Vagina (tissue), 2 donors: ENCODE data around the gene ABCC12. TPM values are rescaled to one million over a fixed set of nuclear protein-coding genes. Genes with fewer than 3 reads are reported as not detected.

Source experiments
- DNase-seq, 2 donors: peaks; one replicate each; pipeline ENCODE4 v3.0.0-alpha.2; 2017; ENCODE audit errors: extremely low spot score in 2 of 2
- H3K27ac ChIP-seq: fragments of 200-600 bp; sonication (generic); one replicate; pipeline ENCODE4 v1.5.1; 2019
- H3K27me3 ChIP-seq: fragments of 200-600 bp; sonication (generic); one replicate; pipeline ENCODE4 v1.5.1; 2019
- H3K36me3 ChIP-seq, 2 donors: fragments of 200-600 bp; sonication (generic); one replicate each; pipeline ENCODE4 v1.5.1; 2017 to 2019
- H3K4me1 ChIP-seq: fragments of 200-600 bp; sonication (generic); one replicate; pipeline ENCODE4 v1.5.1; 2019
- H3K4me3 ChIP-seq, 2 donors: fragments of 200-600 bp; sonication (generic); 1 replicate in 1 of 2; 2 replicates in 1 of 2; pipeline ENCODE4 v1.5.1; 2016 to 2019
- H3K9me3 ChIP-seq: fragments of 200-600 bp; sonication (generic); one replicate; pipeline ENCODE4 v1.5.1; 2019
- POLR2A ChIP-seq, 2 donors: fragments of 450-650 bp; IDR thresholded peaks; one replicate each; pipeline ENCODE4 v1.6.1; 2017; ENCODE audit warnings: antibody characterized with exemption in 2 of 2, mild to moderate bottlenecking in 2 of 2, moderate library complexity in 2 of 2
- POLR2AphosphoS5 ChIP-seq, 2 donors: sonication (generic); formaldehyde crosslinking; IDR thresholded peaks; one replicate each; pipeline ENCODE4 v1.9.0; 2017; ENCODE audit warnings: antibody characterized with exemption in 2 of 2, mild to moderate bottlenecking in 2 of 2, low read depth in 1 of 2; ENCODE audit not compliant: insufficient read depth in 1 of 2
- intact Hi-C: fragments of 100-400 bp; cut with DNase I; formaldehyde crosslinking; loops from one replicate; pipeline ENCODE4 v1.15.1; 2023
- total RNA-seq: library from RNA; depleted of rRNA; stranded (reverse); fragments of >200 nt; gene quantifications from one replicate; pipeline ENCODE4 v1.2.3, GENCODE V29; 2016
- TF ChIP-seq, protein P1 (sequence below), 3 experiments: fragments of 450-650 bp in 2 of 3; fragments of 200-600 bp in 1 of 3; sonication (generic) in 1 of 3; IDR thresholded peaks; one replicate each; pipeline ENCODE4 v1.5.1; 2017 to 2019; ENCODE audit warnings: antibody characterized with exemption in 3 of 3, mild to moderate bottlenecking in 2 of 3, moderate library complexity in 2 of 3

ABCC12 gene
- total RNA-seq, 1 donor from 2014 or later, result not detected

- no peaks in the 10 kb centered on the region for H3K9me3 ChIP-seq
- H3K36me3 ChIP-seq, result no peaks in the 10 kb centered on the region
- intact Hi-C loops, result no loop called here
- DNase-seq, result no peak
- no peak overlapping the region for H3K4me3 ChIP-seq
- H3K4me1 ChIP-seq, result no peaks in the 10 kb centered on the region
- no peaks in the 10 kb centered on the region for H3K27me3 ChIP-seq
- H3K27ac ChIP-seq, result no peak overlapping the region
- TF ChIP-seq, protein P1, sequence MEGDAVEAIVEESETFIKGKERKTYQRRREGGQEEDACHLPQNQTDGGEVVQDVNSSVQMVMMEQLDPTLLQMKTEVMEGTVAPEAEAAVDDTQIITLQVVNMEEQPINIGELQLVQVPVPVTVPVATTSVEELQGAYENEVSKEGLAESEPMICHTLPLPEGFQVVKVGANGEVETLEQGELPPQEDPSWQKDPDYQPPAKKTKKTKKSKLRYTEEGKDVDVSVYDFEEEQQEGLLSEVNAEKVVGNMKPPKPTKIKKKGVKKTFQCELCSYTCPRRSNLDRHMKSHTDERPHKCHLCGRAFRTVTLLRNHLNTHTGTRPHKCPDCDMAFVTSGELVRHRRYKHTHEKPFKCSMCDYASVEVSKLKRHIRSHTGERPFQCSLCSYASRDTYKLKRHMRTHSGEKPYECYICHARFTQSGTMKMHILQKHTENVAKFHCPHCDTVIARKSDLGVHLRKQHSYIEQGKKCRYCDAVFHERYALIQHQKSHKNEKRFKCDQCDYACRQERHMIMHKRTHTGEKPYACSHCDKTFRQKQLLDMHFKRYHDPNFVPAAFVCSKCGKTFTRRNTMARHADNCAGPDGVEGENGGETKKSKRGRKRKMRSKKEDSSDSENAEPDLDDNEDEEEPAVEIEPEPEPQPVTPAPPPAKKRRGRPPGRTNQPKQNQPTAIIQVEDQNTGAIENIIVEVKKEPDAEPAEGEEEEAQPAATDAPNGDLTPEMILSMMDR (IDR thresholded peaks at IDR 0.05), result no peak
- TF ChIP-seq POLR2AphosphoS5 (IDR thresholded peaks at IDR 0.05; ENCODE audit: insufficient read depth in 1 of 2, low read depth in 1 of 2) (no peak), POLR2A (IDR thresholded peaks at IDR 0.05) (no peak)
These were observed 41.5 kb upstream of the ABCC12 start for GRCh38 chr16:48197294-48197693.

- TF ChIP-seq POLR2AphosphoS5 (IDR thresholded peaks at IDR 0.05; ENCODE audit: insufficient read depth in 1 of 2, low read depth in 1 of 2), result no peak
- TF ChIP-seq POLR2A (IDR thresholded peaks at IDR 0.05), result no peak
- TF ChIP-seq, protein P1 (IDR thresholded peaks at IDR 0.05), result no peak
- no peaks in the 10 kb centered on the region for H3K9me3 ChIP-seq
- no peaks in the 10 kb centered on the region for H3K36me3 ChIP-seq
- no peak overlapping the region for H3K27ac ChIP-seq
- H3K4me1 ChIP-seq, result no peaks in the 10 kb centered on the region
- no peaks in the 10 kb centered on the region for H3K27me3 ChIP-seq
- intact Hi-C loops, result no loop called here
- DNase-seq, result no peak
- H3K4me3 ChIP-seq, result no peak overlapping the region
These were observed 39.2 kb upstream of the ABCC12 start for GRCh38 chr16:48194828-48195556.

DNA sequence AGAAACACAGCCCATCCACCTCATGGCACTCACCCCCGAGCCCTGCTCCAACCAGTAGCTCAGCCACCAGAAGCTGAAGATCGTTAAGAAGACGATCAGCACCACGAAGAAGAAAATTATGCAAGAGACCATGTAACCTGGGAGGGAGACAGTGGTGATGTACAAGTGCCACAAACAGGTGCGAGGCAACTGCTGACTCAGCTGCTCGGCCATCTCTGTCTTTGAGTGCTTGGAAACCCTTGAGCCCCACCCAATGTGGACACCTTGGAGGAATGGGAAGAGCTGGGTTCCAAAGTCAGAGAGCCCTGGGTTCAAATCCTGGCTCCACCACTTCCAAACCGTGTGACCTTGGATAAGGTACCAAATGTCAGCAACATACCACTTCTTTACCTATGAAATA, 38.1 kb upstream of the ABCC12 start:
- Histone ChIP-seq H3K27ac (no peak overlapping the region), H3K4me1 (no peaks in the 10 kb centered on the region), H3K36me3 (no peaks in the 10 kb centered on the region), H3K27me3 (no peaks in the 10 kb centered on the region), H3K9me3 (no peaks in the 10 kb centered on the region), H3K4me3 (no peak overlapping the region)
- no peak for DNase-seq
- intact Hi-C loops, result no loop called here
- TF ChIP-seq POLR2AphosphoS5 (IDR thresholded peaks at IDR 0.05; ENCODE audit: insufficient read depth in 1 of 2, low read depth in 1 of 2) (no peak), POLR2A (IDR thresholded peaks at IDR 0.05) (no peak)
- TF ChIP-seq, protein P1 (IDR thresholded peaks at IDR 0.05), result no peak

DNA sequence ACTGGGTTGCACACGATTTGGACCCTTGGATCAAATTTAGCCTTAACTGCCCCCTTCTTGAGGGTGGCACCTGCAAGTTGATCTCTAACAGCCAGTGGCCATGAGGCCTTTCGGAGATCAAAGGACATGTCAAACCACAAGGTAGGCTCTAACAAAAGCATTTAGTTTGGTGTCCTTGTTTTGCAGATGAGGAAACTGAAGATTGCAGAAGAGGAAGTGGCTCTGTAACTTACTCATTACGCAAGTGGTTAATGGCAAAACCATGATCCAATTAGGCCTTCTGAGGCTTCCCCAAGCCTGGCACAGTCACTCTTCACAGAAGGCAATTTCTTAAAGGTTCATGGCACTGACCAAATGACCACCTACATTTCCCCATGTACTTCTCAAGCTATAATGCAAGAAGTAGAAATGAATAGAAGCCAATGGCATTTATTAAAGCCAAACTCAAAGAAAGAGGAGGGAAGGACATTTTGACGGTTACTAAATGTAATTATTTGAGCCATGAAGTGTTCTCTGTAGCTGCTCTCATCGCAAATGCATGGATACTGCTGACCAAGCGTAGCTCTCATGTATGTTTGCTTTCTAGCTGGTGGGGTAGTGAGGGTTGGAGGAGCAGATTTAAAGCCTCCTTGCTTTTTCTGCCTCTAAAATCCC, 32.8 kb upstream of the ABCC12 start:
- TF ChIP-seq POLR2A (IDR thresholded peaks at IDR 0.05) (no peak), POLR2AphosphoS5 (IDR thresholded peaks at IDR 0.05; ENCODE audit: insufficient read depth in 1 of 2, low read depth in 1 of 2) (no peak)
- TF ChIP-seq, protein P1 (IDR thresholded peaks at IDR 0.05), result no peak
- intact Hi-C loops, result no loop called here
- Histone ChIP-seq H3K36me3 (no peaks in the 10 kb centered on the region), H3K4me1 (no peaks in the 10 kb centered on the region), H3K9me3 (no peaks in the 10 kb centered on the region), H3K27me3 (no peaks in the 10 kb centered on the region), H3K4me3 (no peak overlapping the region), H3K27ac (no peak overlapping the region)
- DNase-seq, result no peak

GRCh38 chr16:48187779-48188178, 32.0 kb upstream of the ABCC12 start:
- Histone ChIP-seq H3K4me1 (no peaks in the 10 kb centered on the region), H3K9me3 (no peaks in the 10 kb centered on the region), H3K27me3 (no peaks in the 10 kb centered on the region), H3K4me3 (no peak overlapping the region), H3K27ac (no peak overlapping the region), H3K36me3 (no peaks in the 10 kb centered on the region)
- intact Hi-C loops, result no loop called here
- TF ChIP-seq POLR2A (IDR thresholded peaks at IDR 0.05), result no peak
- TF ChIP-seq, protein P1 (IDR thresholded peaks at IDR 0.05), result no peak
- no peak for TF ChIP-seq POLR2AphosphoS5 (IDR thresholded peaks at IDR 0.05; ENCODE audit: insufficient read depth in 1 of 2, low read depth in 1 of 2)
- DNase-seq, result no peak
